ENCODE measurements around the gene CD83.

CD83 gene

DNA sequence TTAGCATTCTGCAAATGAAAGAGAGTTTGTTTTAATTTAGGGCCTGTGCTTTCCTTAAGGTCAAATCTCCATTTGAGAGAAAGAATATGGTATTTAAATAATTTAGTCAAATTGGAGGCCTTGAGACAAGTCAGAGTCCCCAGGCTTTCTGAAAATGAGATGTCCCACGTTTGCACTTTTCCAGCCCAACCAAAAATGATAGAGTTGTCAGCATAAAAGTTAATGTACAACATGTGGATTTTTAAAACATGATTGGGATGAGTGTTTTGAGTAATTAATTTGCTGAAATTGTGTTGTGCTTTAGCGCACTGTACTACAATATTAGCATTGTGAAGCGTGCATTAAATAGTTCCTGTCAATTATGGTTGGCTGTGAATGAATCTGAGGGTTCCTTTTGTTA is 10.0 kb downstream of the CD83 start:
- DNase-seq = no peak

DNA sequence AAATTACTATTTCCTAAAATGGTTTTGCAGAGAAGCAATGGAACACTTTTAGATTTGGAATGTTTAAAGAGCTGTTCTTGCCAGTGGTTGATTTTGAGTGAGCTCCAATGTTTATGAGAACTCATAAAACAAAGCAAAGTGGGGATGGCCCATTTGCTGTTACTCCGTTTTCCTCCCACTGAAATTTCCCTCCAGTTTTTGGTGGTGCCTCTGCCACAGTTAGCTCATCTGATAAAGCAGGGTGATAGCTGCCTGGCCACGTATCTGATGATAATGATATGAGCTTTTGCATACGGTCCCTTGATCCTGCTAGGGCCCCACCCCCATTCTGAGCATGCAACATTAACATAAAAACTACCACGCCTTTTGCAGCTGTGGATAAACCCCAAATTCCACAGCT is 10.4 kb downstream of the CD83 start:
- DNase-seq = no peak

DNA sequence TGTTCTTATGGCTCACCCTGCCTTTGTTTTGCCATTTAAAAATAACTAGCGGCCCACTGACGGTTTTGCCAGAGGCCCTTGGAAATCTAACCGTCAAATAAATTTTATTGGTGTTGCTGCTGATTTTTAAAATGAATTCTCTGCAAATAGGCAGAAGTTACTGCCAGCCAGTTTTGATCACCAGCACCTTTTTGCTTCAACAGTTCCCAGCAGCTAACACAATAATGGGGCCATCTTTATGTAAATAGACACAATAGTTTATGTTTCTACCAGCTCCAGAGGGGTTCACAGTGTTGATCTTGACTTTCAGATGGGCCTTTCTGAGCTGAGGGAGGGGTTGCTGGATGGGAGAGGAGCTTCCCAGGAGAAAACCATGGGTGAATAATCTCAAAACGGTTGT is 11.2 kb downstream of the CD83 start:
- no peak for DNase-seq

DNA sequence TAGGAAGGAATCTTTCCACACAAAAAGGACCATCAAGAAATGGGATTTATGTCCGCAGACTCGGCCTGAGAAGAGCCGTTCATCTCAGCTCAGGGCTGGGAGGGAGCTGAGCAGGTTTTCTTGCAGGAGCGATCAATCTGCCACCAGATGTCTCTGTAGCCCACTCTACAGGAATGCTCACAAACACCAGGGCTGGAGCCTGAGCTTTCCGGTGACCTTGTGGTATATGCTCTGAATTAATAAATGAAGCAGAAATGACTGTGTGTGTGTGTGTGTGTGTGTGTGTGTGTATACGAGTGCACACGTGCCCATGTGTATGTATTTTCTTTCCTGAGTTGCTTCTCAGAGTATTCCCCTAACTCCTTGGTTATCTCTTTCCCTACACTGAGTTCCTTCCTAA is 12.0 kb downstream of the CD83 start:
- DNase-seq = peak; percentile 36

DNA sequence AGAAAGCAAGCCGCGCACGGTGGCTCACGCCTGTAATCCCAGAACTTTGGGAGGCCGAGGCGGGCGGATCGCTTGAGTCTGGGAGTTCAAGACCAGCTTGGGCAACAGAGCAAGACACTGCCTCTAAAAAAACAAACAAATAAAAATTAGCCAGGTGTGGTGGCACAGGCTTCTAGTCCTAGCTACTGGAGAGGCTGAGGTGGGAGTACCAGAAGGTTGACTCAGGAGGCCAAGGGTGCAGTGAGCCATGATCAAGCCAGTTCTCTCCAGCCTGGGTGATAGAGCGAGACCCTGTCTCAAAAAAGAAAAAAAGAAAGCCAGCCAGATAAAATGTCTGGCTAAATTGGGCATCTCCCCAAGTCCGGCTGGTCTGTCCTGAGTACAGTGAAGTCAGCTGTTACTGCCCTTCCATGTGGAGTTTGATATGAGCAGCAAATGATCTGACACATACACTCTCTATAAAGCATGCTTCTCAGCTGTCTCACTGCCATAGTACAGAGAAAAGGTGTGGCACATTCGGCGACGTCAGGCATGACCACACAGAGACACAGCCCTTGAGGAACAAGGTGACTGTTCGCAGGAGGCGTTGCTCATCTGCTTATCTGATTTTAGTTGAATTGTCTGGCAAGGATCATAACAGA is 13.0 kb downstream of the CD83 start:
- no peak for DNase-seq

DNA sequence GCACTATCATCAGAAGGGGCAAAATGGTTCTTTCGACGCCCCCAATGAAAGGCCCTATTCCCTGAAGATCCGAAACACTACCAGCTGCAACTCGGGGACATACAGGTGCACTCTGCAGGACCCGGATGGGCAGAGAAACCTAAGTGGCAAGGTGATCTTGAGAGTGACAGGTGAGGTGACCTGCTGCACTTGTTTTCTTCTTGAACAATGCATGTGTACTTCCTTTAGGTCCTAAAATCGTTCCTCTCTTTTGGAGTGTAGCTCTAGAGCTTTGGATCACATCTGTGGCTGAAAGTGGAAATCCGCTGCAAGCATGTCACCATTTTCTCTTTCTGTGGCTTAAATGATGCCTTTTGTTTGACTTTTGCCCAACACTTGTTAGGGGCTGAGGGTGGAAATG is 14.0 kb downstream of the CD83 start:
- DNase-seq = no peak

DNA sequence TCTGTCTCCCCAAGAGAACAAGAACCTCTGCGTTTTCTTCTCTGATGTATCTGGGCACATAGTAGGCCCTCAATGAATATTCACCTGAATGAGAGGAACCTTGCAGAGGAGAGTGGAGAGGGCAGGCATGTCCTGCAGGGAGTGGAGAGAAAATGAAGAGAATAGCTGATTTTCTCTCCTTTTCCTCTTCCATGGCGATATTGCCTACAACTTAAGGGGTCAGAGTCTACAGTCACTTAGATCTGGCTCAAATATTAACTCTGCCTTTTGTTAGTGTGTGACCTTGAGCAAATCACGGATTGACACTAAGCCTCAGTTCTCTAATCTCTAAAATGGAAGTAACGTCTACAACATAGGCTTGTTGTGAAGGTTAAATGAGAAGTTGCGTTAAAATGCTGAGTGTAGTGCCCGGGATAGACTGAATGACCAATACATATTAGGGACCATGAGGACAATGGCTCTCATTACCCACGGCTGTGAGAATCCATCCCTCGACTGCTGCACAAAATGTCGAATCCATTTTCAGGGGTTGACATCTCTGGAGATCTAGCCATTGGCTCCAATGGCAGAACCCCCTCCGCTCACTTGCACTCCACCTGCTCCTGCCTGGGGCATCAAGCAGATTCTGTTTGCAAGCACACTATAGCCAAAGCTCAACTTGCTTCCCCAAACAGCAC is 14.8 kb downstream of the CD83 start:
- DNase-seq = no peak

DNA sequence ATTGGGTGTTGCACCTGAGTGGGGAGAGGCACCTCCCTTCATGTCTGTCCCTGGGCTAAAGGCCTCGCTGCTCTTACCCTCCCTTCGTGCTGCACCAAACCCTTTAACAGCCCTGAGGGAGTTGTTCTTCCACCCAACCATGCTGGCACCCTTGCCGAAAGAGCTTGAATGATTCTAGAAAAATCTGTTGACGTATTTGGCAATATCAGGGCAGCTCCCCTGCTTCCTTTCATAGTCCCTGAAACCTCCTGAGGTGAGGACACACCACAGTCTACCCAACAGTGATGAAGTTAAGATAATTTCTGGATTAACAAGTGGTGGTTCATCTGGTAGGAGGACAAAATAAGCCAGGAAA is 15.3 kb downstream of the CD83 start:
- DNase-seq = no peak

DNA sequence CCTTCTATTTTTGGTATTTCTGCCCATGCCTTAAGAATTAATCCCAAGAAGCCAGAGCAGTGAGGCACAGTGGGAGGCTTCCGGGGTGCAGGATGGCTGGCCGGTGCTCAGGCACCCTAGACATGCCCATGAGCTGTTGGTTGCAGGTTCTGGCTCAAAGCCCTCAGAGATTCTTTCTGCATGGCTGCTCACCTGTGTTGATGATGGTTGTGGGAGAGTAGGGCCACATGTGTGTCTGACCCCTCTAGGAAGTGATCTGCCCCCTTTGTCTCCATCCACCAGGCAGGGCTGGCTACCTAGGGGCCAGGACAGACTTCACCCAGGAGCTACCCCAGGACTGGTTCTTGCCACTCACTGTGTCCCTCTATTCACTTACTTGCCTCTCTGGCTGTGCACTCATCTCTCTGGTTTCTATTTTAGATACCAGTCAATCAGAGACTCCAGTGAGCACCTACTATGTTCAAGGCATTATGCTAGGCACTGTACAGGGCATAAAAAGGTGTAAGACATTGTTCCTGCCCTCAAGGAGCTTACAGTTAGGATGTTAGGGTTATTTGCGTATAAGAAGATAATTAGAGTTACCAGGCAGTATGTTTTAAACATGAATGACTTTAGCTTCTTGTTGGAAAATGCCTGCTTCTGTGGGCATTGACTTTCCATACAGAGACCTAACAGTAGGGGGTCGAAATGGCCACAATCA is 16.8 kb downstream of the CD83 start:
- no peak for DNase-seq

DNA sequence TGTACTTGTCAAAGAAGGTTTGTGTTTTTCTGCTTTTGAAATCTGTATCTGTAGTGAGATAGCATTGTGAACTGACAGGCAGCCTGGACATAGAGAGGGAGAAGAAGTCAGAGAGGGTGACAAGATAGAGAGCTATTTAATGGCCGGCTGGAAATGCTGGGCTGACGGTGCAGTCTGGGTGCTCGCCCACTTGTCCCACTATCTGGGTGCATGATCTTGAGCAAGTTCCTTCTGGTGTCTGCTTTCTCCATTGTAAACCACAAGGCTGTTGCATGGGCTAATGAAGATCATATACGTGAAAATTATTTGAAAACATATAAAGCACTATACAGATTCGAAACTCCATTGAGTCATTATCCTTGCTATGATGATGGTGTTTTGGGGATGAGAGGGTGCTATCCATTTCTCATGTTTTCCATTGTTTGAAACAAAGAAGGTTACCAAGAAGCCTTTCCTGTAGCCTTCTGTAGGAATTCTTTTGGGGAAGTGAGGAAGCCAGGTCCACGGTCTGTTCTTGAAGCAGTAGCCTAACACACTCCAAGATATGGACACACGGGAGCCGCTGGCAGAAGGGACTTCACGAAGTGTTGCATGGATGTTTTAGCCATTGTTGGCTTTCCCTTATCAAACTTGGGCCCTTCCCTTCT is 18.4 kb downstream of the CD83 start:
- no peak for DNase-seq

DNA sequence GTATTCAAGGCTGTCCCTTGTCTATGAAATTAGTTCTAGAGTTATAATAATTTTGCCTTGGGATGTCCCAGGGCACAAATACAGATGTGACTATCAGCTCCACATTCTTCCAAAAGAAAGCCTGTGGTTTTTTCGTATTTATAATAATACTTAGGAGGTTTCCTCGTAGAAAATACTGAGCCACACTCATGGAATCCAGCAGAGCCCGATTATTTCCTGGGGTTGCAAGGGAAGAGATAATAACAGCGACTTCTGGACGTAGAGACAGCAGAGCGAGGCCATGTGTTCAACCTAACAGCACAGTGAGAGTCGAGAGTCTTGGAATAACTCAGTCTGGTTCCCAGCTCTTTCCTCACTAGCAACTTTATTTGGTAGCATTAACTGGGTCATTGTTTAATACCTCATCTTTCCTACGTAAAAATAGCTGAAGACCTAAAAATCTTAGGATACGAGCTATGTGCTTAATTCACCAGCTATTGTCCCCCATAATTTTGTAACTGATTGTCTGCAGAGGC is 21.2 kb downstream of the CD83 start:
- DNase-seq = no peak

DNA sequence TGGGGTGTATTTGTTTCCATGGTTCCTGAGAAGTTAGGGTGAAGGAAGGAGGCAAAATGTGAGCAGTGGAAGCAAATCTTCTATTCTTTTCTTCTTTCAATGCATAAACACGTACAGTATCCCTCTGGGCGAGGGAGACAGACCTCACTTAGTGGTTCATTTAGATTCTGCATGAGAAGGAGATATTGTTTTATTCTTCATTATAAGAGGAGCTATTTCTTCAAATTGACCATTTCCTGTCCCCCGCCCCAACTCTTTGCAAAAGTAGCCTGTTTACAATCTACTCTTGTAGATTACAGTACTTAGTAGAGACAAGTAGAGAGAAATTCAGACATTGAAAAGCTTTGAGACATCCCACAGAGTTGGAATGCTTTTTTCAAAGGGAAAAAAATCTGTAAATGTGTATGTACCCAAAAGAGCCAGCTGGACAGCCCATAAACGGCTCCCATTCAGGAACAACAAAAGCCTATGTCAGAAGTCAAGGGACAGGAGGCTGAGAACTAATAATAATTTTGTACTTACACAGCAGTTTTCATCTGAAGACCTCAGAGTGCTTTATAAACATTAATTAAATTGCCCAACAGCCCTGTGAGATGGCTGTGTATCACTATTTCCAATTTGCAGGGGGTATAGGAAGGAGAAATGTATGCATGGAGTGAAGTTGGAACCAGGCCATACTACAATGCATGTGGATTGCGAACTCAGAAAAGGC is 23.9 kb downstream of the CD83 start:
- DNase-seq = no peak

DNA sequence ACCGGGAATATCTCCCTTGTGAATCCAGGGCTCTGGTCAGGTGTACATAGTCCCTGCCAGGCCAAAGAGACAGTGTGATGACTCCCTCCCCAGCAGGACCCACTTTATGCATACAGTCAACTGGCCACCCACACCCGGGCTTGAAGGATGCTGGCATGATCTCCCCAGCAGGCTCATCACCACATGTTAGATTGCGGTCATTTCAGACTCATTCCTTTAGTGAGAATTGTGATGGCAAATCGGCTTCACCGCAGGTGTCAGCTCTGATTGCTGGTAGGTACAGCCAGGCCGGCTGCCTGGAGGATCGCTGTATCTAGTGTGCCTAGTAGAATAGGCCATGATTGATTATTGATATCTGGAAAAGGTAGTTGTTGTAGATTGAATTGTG is 24.5 kb downstream of the CD83 start:
- DNase-seq = no peak

DNA sequence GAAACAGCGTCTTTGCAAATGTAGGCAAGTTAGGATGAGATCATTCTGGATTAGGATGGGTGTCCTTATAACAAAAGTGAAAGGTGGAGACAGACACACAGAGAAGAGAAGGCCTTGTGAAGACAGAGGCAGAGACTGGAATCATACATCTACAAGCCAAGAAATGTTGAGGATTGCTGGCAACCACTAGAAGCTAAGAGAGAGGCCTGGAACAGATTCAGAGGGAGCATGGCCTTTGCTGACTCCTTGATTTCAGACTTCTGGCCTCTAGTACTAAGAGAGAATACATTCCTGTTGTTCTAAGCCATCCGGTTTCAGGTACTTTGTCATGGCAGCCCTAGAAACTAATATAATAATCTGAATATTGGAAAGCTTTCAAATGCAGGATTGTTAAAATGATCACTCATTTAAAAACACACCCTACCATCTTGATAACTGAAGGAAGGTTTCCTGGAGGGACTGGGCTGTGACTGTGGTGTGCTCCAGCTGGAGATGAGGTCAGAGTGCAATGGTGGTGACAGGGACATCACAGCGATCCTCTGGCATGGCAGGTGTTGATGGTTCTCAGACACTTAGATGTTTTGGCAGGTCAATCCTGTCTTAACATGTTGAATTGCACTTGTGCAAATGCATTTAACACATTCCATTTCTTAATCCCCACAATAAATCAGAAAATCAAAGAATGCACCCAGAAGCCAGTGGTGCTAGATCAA is 25.1 kb downstream of the CD83 start:
- DNase-seq = no peak

DNA sequence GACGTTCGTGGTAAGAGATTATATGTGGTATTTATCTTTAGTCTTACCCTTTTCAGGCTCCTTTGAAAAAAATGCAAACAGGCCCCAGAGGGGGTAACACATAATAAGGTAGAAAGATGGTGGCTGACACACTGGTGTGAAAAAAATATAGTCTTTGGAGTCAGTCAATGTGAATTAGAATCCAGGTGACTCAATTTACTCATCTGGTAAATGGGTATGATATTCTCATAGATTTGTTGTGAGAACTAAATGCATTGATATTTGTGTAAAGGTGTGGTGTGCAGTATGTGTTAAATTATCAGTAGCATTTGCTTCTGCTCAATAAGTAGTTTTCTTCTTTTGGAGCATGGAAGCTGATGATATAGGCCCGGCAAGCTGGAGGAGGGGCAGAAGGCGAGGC is 25.7 kb downstream of the CD83 start:
- DNase-seq = no peak

DNA sequence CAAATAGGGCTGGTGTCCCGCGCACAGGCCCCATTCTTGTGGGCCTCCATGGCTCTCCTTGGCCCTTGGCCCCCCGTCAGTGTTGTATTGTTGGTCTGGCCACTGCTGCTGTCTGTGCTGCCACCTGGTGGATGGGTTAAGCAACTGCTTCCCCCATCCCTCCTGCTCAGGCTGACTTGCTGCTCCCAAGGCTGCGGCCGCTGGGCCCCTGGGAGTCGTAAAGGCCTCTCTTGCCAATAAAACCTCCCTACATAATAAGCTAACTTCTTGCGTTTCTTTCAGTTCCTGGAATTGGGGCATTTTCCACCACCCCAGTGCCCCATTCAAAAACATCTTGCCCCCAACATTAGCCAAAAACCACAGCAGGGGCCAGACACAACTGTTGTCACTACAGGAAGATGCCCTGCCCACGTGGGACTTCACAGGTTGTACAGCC is 27.1 kb downstream of the CD83 start:
- peak; percentile 84 for DNase-seq

DNA sequence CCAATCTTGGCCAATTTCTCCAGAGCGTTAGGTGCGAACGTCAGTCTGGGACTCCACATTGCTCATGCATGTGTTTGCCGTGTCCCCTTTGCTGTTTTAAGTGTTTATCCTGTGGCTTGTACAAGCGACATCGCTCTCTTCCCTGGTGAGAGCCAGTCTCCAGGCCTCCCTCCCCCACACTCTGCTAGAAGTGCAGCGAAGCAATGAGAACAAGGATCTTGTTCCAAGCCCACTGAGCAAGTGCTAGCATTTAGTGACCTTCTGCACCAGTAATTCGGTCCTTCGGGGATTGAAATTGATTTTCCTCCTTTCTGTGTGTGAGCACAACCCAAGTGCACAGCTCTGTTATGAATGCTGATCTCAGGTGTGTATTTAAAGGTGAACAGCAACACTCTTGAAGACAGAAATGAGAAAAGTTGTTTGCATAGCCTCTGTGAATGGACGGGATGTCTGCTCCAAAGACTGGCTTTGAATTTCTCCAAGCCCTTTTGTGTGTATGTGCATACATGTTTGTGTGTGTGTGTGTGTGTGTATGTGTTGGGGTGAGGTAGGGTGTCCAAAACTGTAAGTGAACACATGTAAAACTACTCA is 29.0 kb downstream of the CD83 start:
- no peak for DNase-seq

DNA sequence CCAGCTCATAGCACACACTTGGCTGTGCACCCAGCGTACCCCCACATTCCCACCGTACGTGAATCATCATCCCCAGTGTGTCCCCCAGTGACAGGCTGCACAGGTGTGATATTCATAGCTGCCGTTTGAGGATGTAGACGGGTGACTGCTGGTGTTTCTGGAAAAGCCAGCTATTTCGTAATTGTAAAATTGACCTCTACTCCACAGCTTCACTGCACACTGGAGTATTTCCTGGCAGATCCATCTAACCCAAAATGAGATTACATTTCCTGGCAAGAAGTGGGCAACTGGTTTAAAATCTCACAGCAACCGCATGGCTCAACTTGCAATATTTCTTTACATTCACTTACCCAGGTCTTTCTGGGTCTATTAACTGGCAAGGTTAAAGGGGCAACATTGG is 30.3 kb downstream of the CD83 start:
- DNase-seq = no peak

DNA sequence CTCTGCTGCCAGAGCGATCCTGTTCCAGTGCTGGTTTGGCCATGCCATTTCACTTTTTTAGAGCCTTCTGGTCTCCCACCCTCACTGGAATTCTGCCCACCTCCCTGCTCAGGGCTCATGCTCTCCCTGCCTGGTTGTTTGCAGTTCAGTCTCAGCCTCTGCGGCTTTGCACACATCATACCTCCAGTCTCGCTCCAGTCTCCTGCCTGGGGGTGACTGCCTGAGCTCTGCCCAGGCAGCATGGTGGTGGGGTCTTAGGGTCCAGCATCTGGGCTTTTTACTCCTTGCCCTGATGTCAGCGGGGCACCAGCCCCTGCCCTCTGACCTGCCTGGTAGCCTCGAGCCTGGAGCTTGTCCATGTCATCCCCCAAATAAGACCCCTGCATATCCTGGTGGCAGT is 30.9 kb downstream of the CD83 start:
- DNase-seq = no peak

DNA sequence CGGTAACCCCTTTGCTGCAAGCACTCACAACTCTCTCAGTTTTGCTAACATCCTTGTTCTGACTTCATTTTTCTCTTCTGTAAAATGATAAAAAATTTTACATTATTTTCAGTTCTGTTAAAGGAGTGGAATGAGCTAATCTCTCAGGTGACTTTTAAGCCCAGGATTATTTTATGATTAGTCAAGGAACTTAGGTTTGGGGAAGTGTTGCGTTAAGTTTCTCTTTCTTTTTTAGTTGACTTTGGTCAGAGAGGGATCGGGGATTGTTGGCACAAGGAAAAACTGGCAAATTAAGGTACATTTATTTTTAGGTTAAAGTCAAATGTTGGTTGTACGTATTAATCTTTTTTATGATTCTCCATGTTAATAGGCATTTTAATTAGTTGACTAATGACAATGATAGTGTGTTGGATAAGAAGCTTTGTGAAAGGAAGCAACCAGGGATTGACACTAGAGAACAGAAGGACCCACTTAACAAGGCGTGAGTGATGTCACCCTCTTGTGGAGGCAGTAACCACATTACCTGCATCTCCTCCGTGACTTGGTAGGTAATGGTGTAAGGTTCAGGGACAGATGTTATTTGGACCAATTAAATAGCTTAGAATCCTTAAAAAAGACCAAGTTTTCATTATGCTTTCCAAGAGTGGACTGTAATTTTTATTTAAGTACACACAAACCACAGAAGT is 31.6 kb downstream of the CD83 start:
- DNase-seq = no peak

DNA sequence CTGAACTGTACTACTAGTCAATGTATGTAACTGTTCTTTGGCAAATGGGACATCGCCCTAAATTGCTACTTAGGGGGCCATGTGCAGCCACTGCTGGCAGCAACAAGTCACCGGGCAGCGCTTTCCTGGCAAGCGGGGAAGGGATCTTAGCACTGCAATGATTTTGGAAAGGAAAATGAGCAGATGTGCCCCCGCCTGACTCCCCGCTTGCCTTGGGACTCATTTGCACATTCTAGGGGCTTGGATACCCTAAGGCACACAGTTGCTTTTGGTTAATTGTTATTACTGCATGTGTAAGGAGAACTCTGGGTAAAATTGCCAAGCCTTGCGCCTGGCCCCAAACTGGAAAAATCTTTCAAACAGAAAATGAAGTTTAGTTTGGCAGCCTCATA is 32.2 kb downstream of the CD83 start:
- no peak for DNase-seq
